IMR-90 (cell line): Measurements from ENCODE around the gene TBC1D10A. TPM values are rescaled to one million over a fixed set of nuclear protein-coding genes. Genes with fewer than 3 reads are reported as not detected.

Experiments used
- ATAC-seq: fragments of 200-7000 bp; cut with Tn5 transposase; 2 replicates; pipeline ENCODE4 v1.9.1; 2020; ENCODE audit warnings: low read depth, mild to moderate bottlenecking, moderate library complexity
- BruUV-seq: library from RNA; stranded (reverse); fragments of 400-500 nt; replicated peaks from 2 replicates; lab custom pipeline; 2021; lab: Mats Ljungman, UMichigan
- CTCF ChIA-PET: fragments of 300-600 bp; formaldehyde crosslinking; extraction: SDS; loops from one replicate; lab custom pipeline; 2021; ENCODE audit warnings: antibody characterized with exemption; lab: Yijun Ruan, JAX
- POLR2A ChIA-PET: fragments of 300-600 bp; sonication (Branson Sonifier 250); formaldehyde crosslinking; loops from one replicate; lab custom pipeline; 2022; ENCODE audit warnings: antibody characterized with exemption; ENCODE audit not compliant: unreplicated experiment; lab: Charles Lee
- DNase-seq: peaks from one replicate; pipeline ENCODE4 v3.0.0; 2013
- H2AFZ ChIP-seq: replicated peaks from 2 replicates; pipeline ENCODE3; 2013; ENCODE audit warnings: low read length, mild to moderate bottlenecking; ENCODE audit not compliant: poor library complexity
- H2AK5ac ChIP-seq: 2 replicates; pipeline ENCODE4 v1.6.1; 2013; ENCODE audit warnings: low read depth, low read length, inconsistent platforms
- H2AK9ac ChIP-seq: replicated peaks from 2 replicates; pipeline ENCODE3; 2013; ENCODE audit warnings: mild to moderate bottlenecking, low read depth, low read length, moderate library complexity; ENCODE audit not compliant: poor library complexity
- H2BK120ac ChIP-seq: 2 replicates; pipeline ENCODE4 v1.6.1; 2013; ENCODE audit warnings: low read depth, low read length, inconsistent platforms
- H2BK15ac ChIP-seq: 3 replicates; pipeline ENCODE4 v1.6.1; 2013; ENCODE audit warnings: low read depth, low read length, inconsistent platforms
- H2BK20ac ChIP-seq: 2 replicates; pipeline ENCODE4 v1.6.1; 2013; ENCODE audit warnings: low read depth, mild to moderate bottlenecking, inconsistent platforms, low read length, moderate library complexity
- H2BK5ac ChIP-seq: 2 replicates; pipeline ENCODE4 v1.6.1; 2013; ENCODE audit warnings: mild to moderate bottlenecking, low read depth, low read length, inconsistent platforms; ENCODE audit not compliant: poor library complexity, severe bottlenecking
- H3K14ac ChIP-seq: replicated peaks from 2 replicates; pipeline ENCODE4 v1.6.1; 2013; ENCODE audit warnings: low read depth, low read length, inconsistent platforms
- H3K18ac ChIP-seq: 2 replicates; pipeline ENCODE4 v1.6.1; 2013; ENCODE audit warnings: low read depth, low read length, control low read depth
- H3K23ac ChIP-seq: 2 replicates; pipeline ENCODE4 v1.6.1; 2013; ENCODE audit warnings: low read depth, low read length, inconsistent platforms
- H3K27ac ChIP-seq: 2 replicates; pipeline ENCODE4 v1.5.1; 2013; ENCODE audit warnings: mild to moderate bottlenecking, control low read depth, low read length; ENCODE audit not compliant: insufficient read depth
- H3K27me3 ChIP-seq: 2 replicates; pipeline ENCODE4 v1.6.1; 2013; ENCODE audit warnings: low read length; ENCODE audit not compliant: control insufficient read depth, insufficient read depth
- H3K36me3 ChIP-seq: 2 replicates; pipeline ENCODE4 v1.6.1; 2013; ENCODE audit warnings: low read length, mixed read lengths; ENCODE audit not compliant: control insufficient read depth, insufficient read depth
- H3K4ac ChIP-seq: 2 replicates; pipeline ENCODE4 v1.6.1; 2013; ENCODE audit warnings: low read depth, low read length, inconsistent platforms
- H3K4me1 ChIP-seq: 2 replicates; pipeline ENCODE4 v1.6.1; 2013; ENCODE audit warnings: low read length, mixed read lengths; ENCODE audit not compliant: control insufficient read depth, insufficient read depth
- H3K4me2 ChIP-seq: 2 replicates; pipeline ENCODE4 v1.6.1; 2013; ENCODE audit warnings: low read depth, mild to moderate bottlenecking, control low read depth, low read length, moderate library complexity
- H3K4me3 ChIP-seq: 2 replicates; pipeline ENCODE4 v1.5.1; 2013; ENCODE audit warnings: low read depth, mild to moderate bottlenecking, control low read depth, low read length, moderate library complexity; ENCODE audit not compliant: insufficient read depth
- H3K56ac ChIP-seq: 2 replicates; pipeline ENCODE4 v1.6.1; 2013; ENCODE audit warnings: low read length, inconsistent platforms; ENCODE audit not compliant: insufficient read depth; ENCODE audit errors: extremely low read depth
- H3K79me1 ChIP-seq, 2 experiments: 2 replicates each; pipeline ENCODE4 v1.6.1; 2013; ENCODE audit warnings: low read length in 2 of 2, inconsistent platforms in 1 of 2, low read depth in 1 of 2
- H3K9ac ChIP-seq: 2 replicates; pipeline ENCODE4 v1.6.1; 2013; ENCODE audit warnings: low read depth, low read length, control low read depth
- H3K9me1 ChIP-seq: 2 replicates; pipeline ENCODE4 v1.6.1; 2013; ENCODE audit warnings: low read length, inconsistent platforms; ENCODE audit not compliant: insufficient read depth
- H3K9me3 ChIP-seq: 2 replicates; pipeline ENCODE4 v1.6.1; 2013; ENCODE audit warnings: low read length; ENCODE audit not compliant: control insufficient read depth, insufficient read depth
- H4K20me1 ChIP-seq: 2 replicates; pipeline ENCODE4 v1.6.1; 2013; ENCODE audit warnings: low read length, inconsistent platforms; ENCODE audit not compliant: insufficient read depth
- H4K5ac ChIP-seq: 2 replicates; pipeline ENCODE4 v1.6.1; 2013; ENCODE audit warnings: mild to moderate bottlenecking, low read depth, low read length, control low read depth
- H4K8ac ChIP-seq, 2 experiments: 2 replicates each; pipeline ENCODE4 v1.6.1; 2013; ENCODE audit warnings: low read depth in 2 of 2, low read length in 2 of 2, control low read depth in 1 of 2, inconsistent platforms in 1 of 2
- H4K91ac ChIP-seq: 2 replicates; pipeline ENCODE4 v1.6.1; 2013; ENCODE audit warnings: low read depth, low read length, inconsistent platforms; ENCODE audit not compliant: insufficient read depth
- BHLHE40 ChIP-seq: fragments of 150-350 bp; IDR thresholded peaks from 2 replicates; pipeline ENCODE4 v1.6.1; 2016; ENCODE audit warnings: mild to moderate bottlenecking, low read depth, low read length
- CTCF ChIP-seq: conservative IDR thresholded peaks from 2 replicates; pipeline ENCODE4 v1.5.1; 2012; ENCODE audit warnings: mild to moderate bottlenecking, low read depth, low read length, improper control_type of control experiment
- ELK1 ChIP-seq: fragments of 150-350 bp; IDR thresholded peaks from 2 replicates; pipeline ENCODE4 v1.6.1; 2016; ENCODE audit warnings: low read depth, mild to moderate bottlenecking, low read length, moderate library complexity, borderline replicate concordance
- MAFK ChIP-seq: IDR thresholded peaks from 2 replicates; pipeline ENCODE4 v1.6.1; 2012; ENCODE audit warnings: low read depth, low read length, improper control_type of control experiment
- MAZ ChIP-seq: IDR thresholded peaks from 2 replicates; pipeline ENCODE4 v1.6.1; 2012; ENCODE audit warnings: low read depth, mild to moderate bottlenecking, low read length, improper control_type of control experiment, moderate library complexity, borderline replicate concordance
- MXI1 ChIP-seq: IDR thresholded peaks from 2 replicates; pipeline ENCODE4 v1.6.1; 2012; ENCODE audit warnings: low read depth, mild to moderate bottlenecking, low read length, moderate library complexity, borderline replicate concordance
- NFE2L2 ChIP-seq: fragments of 150-350 bp; IDR thresholded peaks from 2 replicates; pipeline ENCODE4 v1.6.1; 2016; ENCODE audit warnings: low read depth, mild to moderate bottlenecking, low read length
- SMC3 ChIP-seq: fragments of 150-350 bp; IDR thresholded peaks from 2 replicates; pipeline ENCODE4 v1.6.1; 2016; ENCODE audit warnings: low read depth, mild to moderate bottlenecking, antibody characterized with exemption, low read length, moderate library complexity
- USF2 ChIP-seq: fragments of 150-350 bp; IDR thresholded peaks from 2 replicates; pipeline ENCODE4 v1.6.1; 2017; ENCODE audit warnings: mild to moderate bottlenecking, antibody characterized with exemption, low read length, low read depth
- WGBS, 2 experiments: methylation state at CpG; one replicate each; pipeline versions ENCODE4 v1.1.5 to v1.1.7; 2013; ENCODE audit warnings: missing lambda C conversion rate in 2 of 2; ENCODE audit not compliant: insufficient read length in 1 of 2; ENCODE audit errors: extremely low coverage in 2 of 2; 5-methylcytosine and 5-hydroxymethylcytosine counted together
- dilution Hi-C: fragments of 300-500 bp; cut with HindIII; formaldehyde crosslinking; loops from one replicate; pipeline ENCODE4 v1.14.3; 2018; ENCODE audit warnings: low sequenced_read_pairs; ENCODE audit not compliant: unreplicated experiment
- in situ Hi-C: fragments of 300-500 bp; cut with MboI; formaldehyde crosslinking; loops from 3 replicates; pipeline ENCODE4 v1.14.3; 2019; ENCODE audit warnings: low sequenced_read_pairs, inconsistent platforms, mixed read lengths
- intact Hi-C: fragments of 100-400 bp; cut with micrococcal nuclease; formaldehyde crosslinking; loops from 2 replicates; pipeline ENCODE4 v1.10.0; 2022
- polyA plus RNA-seq, 3 experiments: library from polyadenylated mRNA; depleted of rRNA; stranded (reverse); fragments of >200 nt; gene quantifications; 2 replicates each; pipeline ENCODE4 v1.2.3, GENCODE V29; 2012; ENCODE audit warnings: low replicate concordance in 1 of 3
- total RNA-seq: library from RNA; depleted of rRNA; stranded (reverse); fragments of >200 nt; gene quantifications from 2 replicates; pipeline ENCODE4 v1.2.3, GENCODE V29; 2012

TBC1D10A gene
- total and polyA plus RNA-seq, 2 of the 4 experiments (the other 2 are of a cell fraction): 16.3 to 33.1 TPM

- Histone ChIP-seq H3K79me1 (peaks cover 31 to 70% of the 10 kb centered on the region in 2 experiments), H3K36me3 (peaks cover 67% of the 10 kb centered on the region), H2BK15ac (no peak overlapping the region), H3K4me2 (no peak overlapping the region; the same call in 1 of the 2 replicates), H2AK9ac (no peak overlapping the region), H3K9me1 (no peaks in the 10 kb centered on the region), H4K20me1 (peaks cover 33% of the 10 kb centered on the region), H4K8ac (no peak overlapping the region), H3K27me3 (no peaks in the 10 kb centered on the region), H2BK20ac (no peak overlapping the region), H2BK5ac (no peak overlapping the region), H3K18ac (no peak overlapping the region), H3K4ac (no peak overlapping the region), H3K14ac (no peak overlapping the region), H3K56ac (no peak overlapping the region), H4K5ac (no peak overlapping the region), H3K9me3 (no peaks in the 10 kb centered on the region), H2AK5ac (no peak overlapping the region), H3K23ac (no peak overlapping the region), H3K4me1 (0 out of 2 replicates have a peak, but pooled peaks cover 2% of the 10 kb centered on the region), H4K91ac (no peak overlapping the region), H3K27ac (no peak overlapping the region; the same call in 1 of the 2 replicates), H3K4me3 (no peak overlapping the region), H2BK120ac (no peak overlapping the region), H2AFZ (no peak overlapping the region), H3K9ac (no peak overlapping the region)
- DNase-seq (no peak), ATAC-seq (no peak)
- dilution Hi-C loops (no loop called here), intact Hi-C loops (no loop called here), in situ Hi-C loops (no loop called here)
- 74% methylated on average over 3 of the region's 4 CpGs; no CpG with 5 or more reads in 1 of the 2 experiments for WGBS, 2 experiments
- ChIA-PET POLR2A (no interaction called here), CTCF (no interaction called here)
- TF ChIP-seq BHLHE40 (no peak), MXI1 (no peak), MAZ (no peak), ELK1 (no peak), CTCF (no peak), NFE2L2 (no peak), MAFK (no peak), USF2 (no peak), SMC3 (no peak)
- no TSS peak for BruUV-seq
Observed at GRCh38 chr22:30348809-30349208, 22.1 kb upstream of the TBC1D10A start.
